Neural progenitor cell (in vitro differentiated cells): ENCODE results near the gene GOLGA6A.

Experiments
- EZH2 ChIP-seq: fragments of 200-600 bp; sonication (generic); IDR thresholded peaks from 2 replicates; pipeline ENCODE4 v1.6.1; 2017; ENCODE audit warnings: antibody characterized with exemption, mild to moderate bottlenecking, moderate library complexity
- EZH2phosphoT487 ChIP-seq: fragments of 200-600 bp; sonication (generic); IDR thresholded peaks from 2 replicates; pipeline ENCODE4 v1.6.1; 2017; ENCODE audit warnings: antibody characterized with exemption
- TF ChIP-seq, protein P1 (sequence below): fragments of 200-600 bp; sonication (generic); IDR thresholded peaks from 2 replicates; pipeline ENCODE4 v1.5.1; 2017; ENCODE audit warnings: antibody characterized with exemption, mild to moderate bottlenecking

DNA sequence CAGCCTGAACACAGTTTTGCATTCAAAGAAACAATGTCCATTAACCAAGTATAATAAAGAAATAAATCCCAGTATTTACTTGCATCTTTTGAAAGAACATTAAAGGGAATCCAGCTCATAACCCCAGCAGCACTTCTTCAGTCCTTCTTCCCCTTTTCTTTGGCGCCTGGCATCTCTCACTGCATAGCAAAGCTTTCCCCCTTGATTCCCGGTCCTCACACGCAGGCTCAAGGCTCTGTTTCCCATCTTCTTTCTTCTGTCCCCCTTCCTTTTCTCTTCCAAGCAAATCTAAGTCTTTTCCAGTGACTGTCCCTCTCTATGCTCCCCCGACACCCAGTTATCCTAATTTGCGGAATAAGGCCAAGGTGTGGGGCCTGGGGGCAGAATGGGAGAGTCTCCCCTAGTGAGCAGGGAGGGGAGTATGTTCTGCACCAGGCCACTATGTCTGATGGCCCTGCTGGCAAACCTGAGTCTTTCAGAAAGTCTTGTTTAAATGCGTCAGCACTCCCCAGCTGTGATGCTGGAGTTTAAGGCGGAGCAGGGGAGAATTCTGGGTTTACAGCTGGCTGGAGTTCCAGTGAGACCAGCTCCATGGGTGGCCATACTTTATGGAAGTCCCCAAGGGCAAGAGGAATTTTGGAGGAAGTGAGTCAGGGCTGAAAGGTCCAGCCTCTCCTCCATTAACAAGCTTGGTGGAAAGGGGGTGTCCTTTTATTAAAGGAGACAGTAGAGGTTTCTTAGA, 42.1 kb downstream of the GOLGA6A start:
- TF ChIP-seq, protein P1, sequence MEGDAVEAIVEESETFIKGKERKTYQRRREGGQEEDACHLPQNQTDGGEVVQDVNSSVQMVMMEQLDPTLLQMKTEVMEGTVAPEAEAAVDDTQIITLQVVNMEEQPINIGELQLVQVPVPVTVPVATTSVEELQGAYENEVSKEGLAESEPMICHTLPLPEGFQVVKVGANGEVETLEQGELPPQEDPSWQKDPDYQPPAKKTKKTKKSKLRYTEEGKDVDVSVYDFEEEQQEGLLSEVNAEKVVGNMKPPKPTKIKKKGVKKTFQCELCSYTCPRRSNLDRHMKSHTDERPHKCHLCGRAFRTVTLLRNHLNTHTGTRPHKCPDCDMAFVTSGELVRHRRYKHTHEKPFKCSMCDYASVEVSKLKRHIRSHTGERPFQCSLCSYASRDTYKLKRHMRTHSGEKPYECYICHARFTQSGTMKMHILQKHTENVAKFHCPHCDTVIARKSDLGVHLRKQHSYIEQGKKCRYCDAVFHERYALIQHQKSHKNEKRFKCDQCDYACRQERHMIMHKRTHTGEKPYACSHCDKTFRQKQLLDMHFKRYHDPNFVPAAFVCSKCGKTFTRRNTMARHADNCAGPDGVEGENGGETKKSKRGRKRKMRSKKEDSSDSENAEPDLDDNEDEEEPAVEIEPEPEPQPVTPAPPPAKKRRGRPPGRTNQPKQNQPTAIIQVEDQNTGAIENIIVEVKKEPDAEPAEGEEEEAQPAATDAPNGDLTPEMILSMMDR = no peak
- TF ChIP-seq EZH2phosphoT487 (no peak), EZH2 (no peak)
